K562 (cell line): ENCODE measurements around the gene PPOX. TPM values are rescaled to one million over a fixed set of nuclear protein-coding genes. Genes with fewer than 3 reads are reported as not detected.
A peak's percentile ranks its signal among the peaks of the same experiment; 100 is the strongest.

Experiments used
- CREB1 ChIP-seq, 2 experiments: sonication (generic) in 1 of 2; formaldehyde crosslinking in 1 of 2; IDR thresholded peaks; 2 replicates each; pipeline versions ENCODE4 v1.6.1 to v1.8.0; 2012 to 2022; ENCODE audit warnings: inconsistent platforms in 1 of 2, mild to moderate bottlenecking in 1 of 2, missing genetic modification reagents in 1 of 2, moderate library complexity in 1 of 2
- CREBBP ChIP-seq: IDR thresholded peaks from one replicate; pipeline ENCODE4 v1.6.1; 2012; ENCODE audit warnings: low read depth, mild to moderate bottlenecking, control low read depth, inconsistent platforms, low read length
- GTF2F1 ChIP-seq: IDR thresholded peaks from 2 replicates; pipeline ENCODE4 v1.6.1; 2011; ENCODE audit warnings: low read depth, low read length, improper control_type of control experiment
- KLF13 ChIP-seq: fragments of 450-650 bp; IDR thresholded peaks from 2 replicates; pipeline ENCODE4 v1.6.1; 2016; ENCODE audit warnings: missing genetic modification characterization, low read depth, mild to moderate bottlenecking, missing compliant biosample characterization, moderate library complexity, borderline replicate concordance
- NR2C2 ChIP-seq, 2 experiments: fragments of 200-800 bp in 1 of 2; sonication (Bioruptor generic) in 1 of 2; sonication (generic) in 1 of 2; formaldehyde crosslinking in 1 of 2; IDR thresholded peaks; 2 replicates each; pipeline versions ENCODE4 v1.6.1 to v1.8.0; 2016 to 2022; ENCODE audit warnings: mild to moderate bottlenecking in 1 of 2, missing compliant biosample characterization in 1 of 2, missing genetic modification characterization in 1 of 2, missing genetic modification reagents in 1 of 2
- PHTF2 ChIP-seq: fragments of 250-450 bp; sonication (Bioruptor Pico); IDR thresholded peaks from 2 replicates; pipeline ENCODE4 v1.5.0; 2021; ENCODE audit warnings: mild to moderate bottlenecking
- SAFB ChIP-seq: fragments of 200-400 bp; formaldehyde crosslinking; IDR thresholded peaks from 2 replicates; pipeline ENCODE4 v1.6.1; 2017; ENCODE audit warnings: low read depth, low read length, borderline replicate concordance
- TAF1 ChIP-seq: IDR thresholded peaks from 2 replicates; pipeline ENCODE4 v1.6.1; 2011; ENCODE audit warnings: mild to moderate bottlenecking, low read length, moderate library complexity; ENCODE audit not compliant: insufficient read depth, control insufficient read depth, severe bottlenecking; ENCODE audit errors: extremely low read depth
- XRCC5 ChIP-seq: fragments of 200-400 bp; formaldehyde crosslinking; IDR thresholded peaks from 2 replicates; pipeline ENCODE4 v1.6.1; 2017; ENCODE audit warnings: low read depth, mild to moderate bottlenecking, low read length
- ZNF407 ChIP-seq: fragments of 450-650 bp; IDR thresholded peaks from 2 replicates; pipeline ENCODE4 v1.6.1; 2016; ENCODE audit warnings: low read depth
- ZNF583 ChIP-seq: fragments of 250-450 bp; sonication (Bioruptor Pico); IDR thresholded peaks from 2 replicates; pipeline ENCODE4 v1.4.0; 2020
- polyA plus RNA-seq, 8 experiments: library from polyadenylated mRNA; depleted of rRNA in 4 of 8; stranded (reverse) in 5 of 8; unstranded in 3 of 8; fragments of >200 nt; fragmentation: Nextera tagmentation in 2 of 8; fragmentation: Illumina TruSeq in 1 of 8; extraction: Ambion mirVana in 2 of 8; extraction: Trizol in 1 of 8; gene quantifications; 2 replicates each; pipeline versions ENCODE4 v1.2.1 to v1.2.3, GENCODE V29; 2011 to 2014; ENCODE audit warnings: inconsistent platforms in 1 of 8, missing spikeins in 1 of 8
- total RNA-seq, 7 experiments: library from RNA; depleted of rRNA in 6 of 7; stranded (reverse); fragments of >200 nt in 6 of 7; fragmentation: Illumina TruSeq in 2 of 7; extraction: Trizol in 2 of 7; gene quantifications; 2 replicates each; pipeline versions ENCODE4 v1.2.1 to v1.2.3, GENCODE V29; 2011 to 2021; ENCODE audit warnings: low replicate concordance in 1 of 7
- TF ChIP-seq, protein P1 (sequence below): fragments of 450-650 bp; IDR thresholded peaks from 2 replicates; pipeline ENCODE4 v1.6.1; 2016; ENCODE audit warnings: low read depth, mild to moderate bottlenecking, moderate library complexity
- TF ChIP-seq, protein P2 (sequence below), 2 experiments: fragments of 200-800 bp in 1 of 2; sonication (Bioruptor generic) in 1 of 2; sonication (generic) in 1 of 2; formaldehyde crosslinking in 1 of 2; IDR thresholded peaks in 1 of 2; conservative IDR thresholded peaks in 1 of 2; 2 replicates each; pipeline versions ENCODE4 v1.5.0 to v1.6.1; 2016 to 2020; ENCODE audit warnings: missing compliant biosample characterization in 1 of 2, missing genetic modification characterization in 1 of 2, missing genetic modification reagents in 1 of 2

Gene PPOX
- total and polyA plus RNA-seq, 9 of the 15 experiments (the other 6 are each of a cell fraction or from before 2014, with no cell fraction given): 17.0 to 57.1 (median 38.9) TPM

GRCh38 chr1:161165742-161166668, at the start of gene PPOX (continued):
- TF ChIP-seq CREBBP (no peak), GTF2F1 (peak; percentile 7; the same call in 1 of the 2 replicates), ZNF407 (peak; percentile 94), XRCC5 (peak; percentile 11; the same call in 1 of the 2 replicates), TAF1 (peak; percentile 66), SAFB (no peak), ZNF583 (no peak), KLF13 (0 out of 2 replicates have a peak, but pooled peaks have one; percentile 77), NR2C2 (CRISPR knock-in tag; IDR thresholded peaks at IDR 0.05) (no peak), NR2C2 (tag; IDR thresholded peaks at IDR 0.05) (peak; percentile 60), PHTF2 (CRISPR knock-in tag) (no peak), CREB1 (IDR thresholded peaks at IDR 0.05) (peak; percentile 71), CREB1 (CRISPR knock-in tag; IDR thresholded peaks at IDR 0.05) (peak; percentile 66)
- TF ChIP-seq, protein P1, sequence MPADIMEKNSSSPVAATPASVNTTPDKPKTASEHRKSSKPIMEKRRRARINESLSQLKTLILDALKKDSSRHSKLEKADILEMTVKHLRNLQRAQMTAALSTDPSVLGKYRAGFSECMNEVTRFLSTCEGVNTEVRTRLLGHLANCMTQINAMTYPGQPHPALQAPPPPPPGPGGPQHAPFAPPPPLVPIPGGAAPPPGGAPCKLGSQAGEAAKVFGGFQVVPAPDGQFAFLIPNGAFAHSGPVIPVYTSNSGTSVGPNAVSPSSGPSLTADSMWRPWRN: peak; percentile 98
- TF ChIP-seq, protein P2, sequence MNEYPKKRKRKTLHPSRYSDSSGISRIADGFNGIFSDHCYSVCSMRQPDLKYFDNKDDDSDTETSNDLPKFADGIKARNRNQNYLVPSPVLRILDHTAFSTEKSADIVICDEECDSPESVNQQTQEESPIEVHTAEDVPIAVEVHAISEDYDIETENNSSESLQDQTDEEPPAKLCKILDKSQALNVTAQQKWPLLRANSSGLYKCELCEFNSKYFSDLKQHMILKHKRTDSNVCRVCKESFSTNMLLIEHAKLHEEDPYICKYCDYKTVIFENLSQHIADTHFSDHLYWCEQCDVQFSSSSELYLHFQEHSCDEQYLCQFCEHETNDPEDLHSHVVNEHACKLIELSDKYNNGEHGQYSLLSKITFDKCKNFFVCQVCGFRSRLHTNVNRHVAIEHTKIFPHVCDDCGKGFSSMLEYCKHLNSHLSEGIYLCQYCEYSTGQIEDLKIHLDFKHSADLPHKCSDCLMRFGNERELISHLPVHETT (CRISPR knock-in tag; conservative IDR thresholded peaks at IDR 0.05 in 1 of 2, IDR thresholded peaks at IDR 0.05 in 1 of 2): peak in 1 of 2 experiments; percentile 88; a peak in 2 of 4 replicates
